Fibroblast of skin of left quadriceps (primary cell): ENCODE measurements around the gene APOM.

Source experiments
- DNase-seq, 2 experiments: peaks; one replicate each; pipeline ENCODE4 v3.0.0-alpha.2; 2013; ENCODE audit warnings: low read depth in 2 of 2

The APOM gene

DNA sequence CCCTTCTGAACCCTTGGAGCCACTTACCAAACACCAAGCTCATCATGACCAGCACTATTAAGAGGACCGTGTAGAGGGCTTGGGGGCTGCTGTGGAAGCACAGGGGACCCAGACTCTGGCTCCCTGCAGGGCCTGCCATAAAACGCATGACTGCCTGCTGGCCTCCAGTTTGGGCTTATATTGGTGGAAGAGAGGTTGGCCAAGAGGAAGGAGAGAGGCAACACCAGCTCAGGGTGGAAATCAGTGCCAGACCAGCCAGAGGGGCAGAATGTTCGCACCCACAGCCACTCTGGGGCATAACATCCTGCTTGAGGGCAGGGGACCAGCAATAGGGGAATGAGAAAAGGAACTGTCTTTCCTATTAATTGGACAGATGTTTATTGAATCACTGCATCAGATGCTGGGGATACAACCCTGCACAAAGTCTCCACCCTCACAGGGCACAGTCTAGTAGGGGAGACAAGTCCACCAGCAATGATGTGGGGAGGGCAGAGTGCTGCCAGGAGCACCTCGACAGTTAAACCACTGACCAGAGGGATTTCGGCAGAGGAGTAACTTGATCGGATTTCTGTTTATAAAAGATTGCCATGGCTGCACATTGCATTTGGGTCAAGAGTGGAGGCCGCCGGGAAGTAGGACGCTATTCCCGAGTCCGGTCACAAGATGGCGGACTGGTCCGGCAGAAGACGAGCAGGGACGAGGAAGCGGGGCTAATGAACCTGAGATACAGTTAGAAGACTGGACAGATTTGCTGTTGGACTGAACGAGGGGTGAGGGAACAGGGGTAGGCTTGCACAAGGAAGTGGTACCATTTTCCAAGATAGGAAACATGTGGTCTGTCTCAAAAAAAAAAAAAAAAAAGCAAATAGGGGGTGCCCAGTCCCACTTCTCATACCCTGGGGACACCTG is 24.8 kb downstream of the APOM start, which contains the start of gene LY6G5C:
TSS of gene LY6G5C (minus strand) at position 842 of the 909 bp plus-strand sequence. CDS start at position 148, 694 bp downstream.
- DNase-seq = peak; percentile 61 to 62

DNA sequence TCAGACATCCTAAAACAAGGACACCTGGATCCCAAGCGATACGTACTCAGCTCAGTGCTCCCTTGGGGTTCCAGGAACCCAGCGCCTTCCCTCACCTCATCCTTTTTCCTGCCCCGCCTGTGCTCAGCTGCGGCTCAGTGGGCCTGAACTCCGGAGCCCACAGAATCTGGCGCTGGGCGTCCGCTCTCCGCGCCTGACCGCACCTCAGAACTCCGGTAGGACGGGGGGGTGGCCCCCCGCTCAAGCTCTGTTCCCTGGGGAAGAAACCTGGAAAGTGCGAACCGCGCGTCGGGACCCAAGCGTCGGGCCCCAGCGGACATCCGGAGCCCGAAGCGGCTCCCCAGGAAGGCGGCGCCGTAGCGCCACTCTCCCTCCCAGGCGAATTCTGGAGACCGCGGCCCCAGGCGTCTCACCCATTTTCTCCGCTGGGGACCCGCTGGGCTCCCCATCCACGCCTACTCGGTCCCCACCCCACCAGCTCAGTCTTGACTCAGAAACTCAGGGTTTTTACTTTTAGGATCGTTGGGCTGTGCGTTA is 25.5 kb downstream of the APOM start:
- DNase-seq = no peak

DNA sequence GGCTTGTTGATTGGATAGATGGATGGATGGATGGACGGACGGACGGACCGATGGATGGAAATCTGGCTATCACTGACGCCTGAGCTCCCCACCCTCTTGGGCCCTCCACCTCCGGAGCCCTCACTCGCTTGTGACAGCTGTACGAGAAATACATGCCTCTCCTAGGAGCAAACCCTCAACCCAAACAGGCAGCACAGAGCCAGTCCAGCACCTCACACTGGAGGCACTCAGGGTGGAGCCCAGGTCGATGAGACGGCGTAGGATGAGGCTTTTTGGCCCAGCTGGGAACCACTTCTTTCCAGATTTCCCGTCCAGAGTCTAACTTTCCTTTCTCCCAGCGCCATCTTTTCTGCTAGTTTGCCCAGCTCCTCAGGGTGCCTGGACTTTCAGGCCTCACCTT is 27.9 kb downstream of the APOM start:
- no peak for DNase-seq

DNA sequence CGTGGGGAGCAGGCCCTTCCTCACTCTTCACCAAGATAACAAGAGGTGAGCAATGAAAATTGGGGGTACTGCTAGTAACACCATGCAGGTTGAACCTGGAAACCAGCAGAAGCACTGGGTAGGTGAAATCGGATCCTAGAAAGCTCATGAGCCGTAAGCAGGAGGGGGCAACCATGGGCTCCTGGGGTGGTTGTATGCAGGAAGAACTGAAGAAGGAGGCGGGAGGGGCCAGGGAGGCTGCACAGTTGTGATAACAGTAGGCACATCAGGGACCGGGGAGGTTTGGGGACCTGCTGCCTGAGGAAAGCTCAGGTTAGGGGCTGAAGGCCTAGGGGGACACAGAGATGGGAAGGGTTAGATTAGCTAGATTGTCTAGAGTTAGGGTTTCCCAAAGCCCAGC is 30.8 kb downstream of the APOM start:
- no peak for DNase-seq

DNA sequence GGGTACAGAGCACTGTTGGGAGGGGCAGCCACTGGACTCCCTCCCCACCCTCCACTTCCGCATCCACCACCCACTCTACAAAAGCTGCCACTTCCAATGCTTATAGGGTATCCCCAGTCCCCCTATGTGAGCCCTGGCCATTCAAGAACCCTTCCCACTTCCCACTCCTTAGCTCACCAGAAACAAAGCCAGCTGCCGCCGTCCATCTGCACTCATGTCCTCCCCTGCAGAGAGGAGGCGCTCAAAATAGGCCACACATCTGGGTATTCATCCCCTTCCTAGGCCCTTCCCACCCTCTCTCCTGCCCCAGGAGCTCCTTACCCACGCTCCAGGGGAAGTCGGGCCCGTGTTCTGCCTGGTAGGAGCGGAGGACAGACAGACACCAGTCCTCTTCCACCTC is 31.6 kb downstream of the APOM start:
- no peak for DNase-seq

DNA sequence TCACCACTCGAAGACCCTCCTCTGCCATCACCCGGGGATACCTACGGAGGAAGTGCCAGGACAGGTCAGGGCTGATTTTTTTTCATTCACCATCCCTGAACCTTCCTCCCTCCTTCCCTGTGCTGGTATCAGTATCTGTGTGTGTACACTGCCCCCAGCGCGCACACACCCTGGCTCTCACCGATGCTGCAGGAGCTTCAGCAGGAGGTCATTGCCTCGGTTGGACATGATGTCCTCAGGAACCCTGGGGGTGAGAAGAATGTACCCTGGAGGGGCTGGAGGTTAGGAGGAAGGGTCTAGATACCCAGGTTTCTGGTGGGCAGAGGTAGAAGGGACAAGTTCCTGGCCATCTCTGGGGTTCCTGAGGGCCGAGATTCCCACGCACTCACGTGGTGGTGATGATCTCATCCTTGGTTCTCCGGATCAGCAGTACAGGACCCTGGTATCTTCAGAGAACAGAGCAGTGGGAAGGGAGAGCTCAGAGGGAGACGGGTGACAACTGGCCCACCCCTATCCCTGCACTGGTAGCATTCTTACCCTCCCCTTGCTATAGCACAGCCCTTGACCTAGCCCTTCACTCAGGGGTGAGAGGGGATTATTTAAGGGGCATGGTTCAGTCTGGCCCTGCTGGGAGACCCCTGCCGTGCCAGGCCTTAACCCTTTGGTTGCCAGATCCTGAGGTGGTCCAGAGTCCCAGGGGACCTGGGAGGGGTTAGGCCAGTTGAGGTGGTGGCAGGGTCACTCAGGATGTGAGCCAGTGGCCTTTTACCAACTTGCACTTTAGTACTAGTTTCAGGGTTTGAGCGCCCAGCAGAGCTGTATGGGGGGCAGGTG is 32.4 kb downstream of the APOM start:
- DNase-seq = no peak

DNA sequence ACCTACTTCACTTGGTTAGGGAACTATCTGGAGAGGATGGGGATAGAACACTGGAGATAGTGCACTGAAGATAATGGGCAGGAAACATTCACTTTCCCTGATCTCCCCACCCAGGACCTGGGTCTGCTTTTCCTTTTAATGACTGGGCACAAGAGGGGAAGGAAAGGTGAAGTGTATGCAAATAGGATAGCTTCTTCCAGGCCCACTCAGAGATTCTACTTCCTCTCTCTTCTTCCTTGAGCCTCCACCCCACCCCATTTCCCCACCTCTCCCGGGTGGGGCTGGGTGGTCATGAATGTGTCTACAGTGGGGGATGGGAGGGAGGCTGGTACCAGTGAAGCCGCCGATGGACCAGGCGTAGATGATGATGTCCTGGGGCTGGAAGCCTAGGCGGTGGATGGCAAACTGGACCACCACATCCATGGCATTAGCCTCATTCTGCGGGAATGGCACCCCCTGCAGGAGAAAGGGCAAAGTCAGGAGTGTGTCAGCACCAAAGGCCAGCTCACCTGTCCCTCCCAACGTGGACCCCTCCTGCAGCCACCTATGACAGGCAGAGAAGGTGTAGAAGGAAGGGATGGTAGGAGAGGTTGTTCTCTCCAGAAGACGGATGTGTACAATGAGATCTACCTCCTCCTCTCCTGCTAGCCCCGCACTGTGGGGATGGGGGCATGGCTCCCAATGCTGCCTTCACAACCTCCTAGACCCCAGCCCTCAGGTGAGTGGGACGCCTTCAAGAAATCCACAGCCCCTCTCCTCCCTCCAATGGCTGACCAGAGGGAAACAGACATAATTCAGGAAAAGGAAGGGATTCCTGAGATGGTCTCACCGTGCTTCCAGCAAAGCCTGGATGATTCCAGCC is 33.8 kb downstream of the APOM start:
- DNase-seq = no peak

DNA sequence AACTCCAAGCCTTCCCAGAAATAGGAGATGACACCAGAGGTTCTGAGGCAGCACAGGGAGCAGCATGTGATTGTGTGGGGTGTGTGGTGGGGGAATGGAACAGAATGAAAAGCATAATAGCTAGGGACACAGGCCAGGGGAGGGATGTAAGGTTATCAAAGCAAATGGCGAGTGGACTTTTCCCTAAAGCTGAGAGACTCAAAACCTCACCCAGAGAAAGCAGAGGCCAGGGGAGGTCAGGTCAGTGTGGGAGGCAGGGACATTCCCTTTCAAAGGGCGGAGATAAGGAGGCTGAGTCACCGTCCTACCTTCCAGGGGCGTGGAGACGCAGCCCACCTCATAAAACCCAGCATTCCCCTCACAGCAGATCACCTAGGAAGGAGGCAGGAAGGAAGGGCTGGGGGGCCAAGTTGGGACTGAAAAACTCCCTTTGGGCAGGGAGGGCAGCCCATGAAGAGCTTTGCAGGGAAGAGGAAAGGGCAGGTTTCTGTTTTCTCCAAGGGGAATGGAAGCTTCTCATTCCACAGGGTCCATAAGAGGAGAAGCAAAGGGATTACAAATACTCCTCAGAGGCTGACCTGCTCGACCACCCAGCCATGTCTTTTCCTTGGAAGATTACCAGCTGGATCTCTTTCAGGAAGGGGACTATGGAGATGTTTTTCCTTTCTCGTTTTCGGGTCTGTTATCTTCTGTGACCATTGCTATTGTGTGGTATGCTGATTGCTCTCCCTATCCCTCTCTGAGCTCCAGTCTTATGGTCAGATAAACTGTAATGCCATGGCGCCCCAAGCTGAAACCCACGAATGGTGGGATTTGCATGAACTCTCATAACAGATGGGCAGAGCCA is 34.8 kb downstream of the APOM start:
- no peak for DNase-seq

DNA sequence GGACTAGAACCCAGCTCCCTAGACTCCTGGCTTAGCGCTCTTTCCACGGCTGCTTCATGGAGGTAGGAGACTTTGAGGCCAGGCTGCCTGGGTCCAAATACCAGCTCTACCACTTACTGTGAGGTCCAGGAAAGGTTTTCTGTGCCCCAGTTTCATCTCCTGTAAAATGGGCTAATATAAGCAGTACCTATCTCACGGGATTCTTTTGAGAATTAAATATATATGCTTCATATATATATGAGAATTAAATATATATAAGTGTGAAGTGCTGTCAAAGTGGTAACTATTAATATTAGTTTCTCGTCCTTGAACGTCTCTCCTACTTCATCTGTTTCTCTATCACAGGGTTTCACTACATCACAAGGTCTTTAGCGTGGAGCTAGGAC is 35.4 kb downstream of the APOM start:
- no peak for DNase-seq

DNA sequence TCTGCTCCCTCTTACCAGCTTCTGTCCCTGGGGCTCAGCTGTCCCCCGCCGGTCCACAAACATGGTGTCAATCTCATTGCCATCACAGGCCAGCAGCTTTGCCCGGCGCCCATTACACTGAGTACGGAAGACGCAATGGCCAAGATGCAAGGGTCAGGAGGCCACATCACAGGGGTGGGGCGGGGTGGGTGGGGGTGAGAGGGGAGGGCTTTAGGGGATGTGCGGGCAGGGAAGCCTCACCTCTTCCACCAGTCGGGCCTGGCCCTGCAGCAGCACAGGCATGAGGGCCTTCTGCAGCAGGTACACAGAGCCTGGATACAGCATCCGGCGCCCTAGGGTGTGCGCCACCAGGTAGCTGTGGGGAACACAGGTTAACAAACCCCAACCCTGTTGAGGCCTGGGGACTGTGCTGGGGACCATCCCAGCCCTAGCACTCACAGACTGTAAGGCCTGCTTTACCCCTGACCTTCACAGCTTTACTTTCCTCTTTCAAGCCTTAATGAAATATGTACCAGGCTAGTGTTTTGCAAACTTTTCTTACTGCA is 35.9 kb downstream of the APOM start:
- no peak for DNase-seq

DNA sequence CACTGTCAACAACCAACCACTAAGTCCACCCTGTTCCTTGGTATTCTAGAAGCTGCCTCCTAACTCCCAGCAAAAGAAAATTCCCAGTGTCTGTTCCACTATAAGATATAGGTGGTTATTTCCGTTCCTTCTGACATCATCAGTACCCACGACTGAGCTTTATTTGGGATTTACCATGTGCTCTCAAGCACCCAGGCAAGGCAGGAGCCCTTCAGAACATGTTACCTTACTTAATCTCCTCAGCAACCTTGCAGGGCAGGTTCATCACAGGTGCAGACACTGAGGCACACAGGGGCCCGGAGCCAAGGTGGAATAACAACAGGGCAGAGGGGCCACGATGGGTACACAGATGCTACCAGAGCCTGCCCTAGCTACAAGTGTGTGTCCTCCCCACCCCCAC is 36.7 kb downstream of the APOM start:
- no peak for DNase-seq

DNA sequence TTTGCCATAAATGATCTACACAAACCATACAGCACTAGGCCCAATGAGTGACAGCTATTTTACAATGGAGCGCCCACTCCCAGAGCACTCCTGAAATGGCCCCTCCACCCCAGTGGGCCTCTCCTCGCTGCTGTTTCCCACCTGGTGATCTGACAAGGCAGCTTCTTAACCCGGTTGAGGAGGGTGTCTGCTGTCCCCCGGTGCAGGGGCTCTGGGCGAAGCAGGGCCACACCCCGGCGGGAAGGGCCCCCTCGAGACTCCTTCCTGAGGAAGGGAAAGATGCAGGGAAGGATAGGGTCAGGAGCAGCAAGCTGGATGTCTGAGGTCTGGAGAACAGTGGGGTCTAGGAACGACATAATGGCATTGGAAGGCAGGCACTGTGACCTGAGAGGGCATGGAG is 37.2 kb downstream of the APOM start:
- DNase-seq = no peak

DNA sequence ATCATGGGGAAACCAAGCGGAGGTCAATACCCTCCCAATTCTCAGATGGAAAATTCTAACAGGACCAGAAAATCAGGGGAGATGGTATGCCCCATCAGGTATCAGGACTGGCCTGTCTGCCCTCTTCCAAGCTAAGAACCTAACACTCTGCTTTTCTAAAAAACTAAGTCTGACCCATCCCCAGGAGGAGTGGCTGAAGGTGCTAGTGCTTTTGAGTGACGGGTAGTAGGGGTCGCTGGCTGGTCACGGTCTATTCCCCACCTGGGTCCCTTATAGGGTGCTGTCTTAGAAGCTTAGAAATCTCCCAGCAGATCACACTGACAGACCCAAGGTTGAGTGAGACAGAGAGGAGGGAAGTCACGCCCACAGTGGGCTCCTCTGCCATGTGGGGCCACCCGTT is 37.8 kb downstream of the APOM start:
- no peak for DNase-seq

DNA sequence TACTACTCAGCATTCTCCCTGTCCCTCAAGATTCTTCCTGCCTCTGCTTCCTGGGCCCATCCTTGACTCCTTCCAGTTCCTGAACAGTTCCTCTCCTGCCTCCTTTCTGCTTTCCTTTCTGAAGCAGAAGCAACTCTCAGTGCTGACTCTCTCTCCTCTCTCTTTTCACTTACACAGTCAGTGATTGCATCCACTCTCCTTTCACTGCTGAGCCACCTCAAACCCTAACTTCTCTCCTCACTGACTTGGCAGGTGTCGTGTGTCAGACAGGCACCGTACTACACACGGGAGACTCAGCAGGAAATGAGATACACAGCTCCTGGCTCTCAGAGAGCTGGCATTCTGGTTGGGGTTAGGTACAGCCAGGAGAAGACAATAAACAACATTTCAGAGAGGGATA is 41.9 kb downstream of the APOM start:
- DNase-seq = no peak

DNA sequence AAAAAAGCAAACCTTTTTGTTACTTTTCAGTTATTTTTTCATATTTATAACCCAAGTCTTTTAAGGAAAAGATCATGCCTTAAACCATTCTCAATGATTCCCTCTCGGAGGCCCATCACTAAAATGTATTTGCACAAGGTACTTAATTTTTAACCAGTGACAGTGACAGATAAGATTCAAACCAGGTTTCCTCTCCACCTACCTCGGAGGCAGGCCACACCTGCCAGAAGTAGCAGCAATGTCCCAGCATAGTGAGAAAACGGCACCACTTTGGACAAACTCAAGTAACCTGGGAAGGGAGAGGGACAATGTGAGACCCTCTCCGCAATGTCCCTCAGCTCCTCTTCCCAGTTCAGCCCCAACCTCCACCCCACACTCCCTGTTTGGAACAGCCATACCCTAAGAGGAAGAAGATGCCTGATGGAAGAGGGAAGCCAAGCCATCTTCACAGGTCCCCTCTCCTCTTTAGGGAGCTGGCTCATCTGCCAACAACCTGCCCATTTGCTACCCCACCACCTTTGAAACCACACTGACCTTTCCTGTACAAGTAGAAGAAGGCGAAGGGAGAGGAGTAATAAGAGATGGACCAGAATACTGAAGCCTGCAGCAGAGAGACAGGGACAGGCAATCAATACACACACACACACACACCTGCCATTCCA is 45.2 kb downstream of the APOM start:
- DNase-seq = no peak

DNA sequence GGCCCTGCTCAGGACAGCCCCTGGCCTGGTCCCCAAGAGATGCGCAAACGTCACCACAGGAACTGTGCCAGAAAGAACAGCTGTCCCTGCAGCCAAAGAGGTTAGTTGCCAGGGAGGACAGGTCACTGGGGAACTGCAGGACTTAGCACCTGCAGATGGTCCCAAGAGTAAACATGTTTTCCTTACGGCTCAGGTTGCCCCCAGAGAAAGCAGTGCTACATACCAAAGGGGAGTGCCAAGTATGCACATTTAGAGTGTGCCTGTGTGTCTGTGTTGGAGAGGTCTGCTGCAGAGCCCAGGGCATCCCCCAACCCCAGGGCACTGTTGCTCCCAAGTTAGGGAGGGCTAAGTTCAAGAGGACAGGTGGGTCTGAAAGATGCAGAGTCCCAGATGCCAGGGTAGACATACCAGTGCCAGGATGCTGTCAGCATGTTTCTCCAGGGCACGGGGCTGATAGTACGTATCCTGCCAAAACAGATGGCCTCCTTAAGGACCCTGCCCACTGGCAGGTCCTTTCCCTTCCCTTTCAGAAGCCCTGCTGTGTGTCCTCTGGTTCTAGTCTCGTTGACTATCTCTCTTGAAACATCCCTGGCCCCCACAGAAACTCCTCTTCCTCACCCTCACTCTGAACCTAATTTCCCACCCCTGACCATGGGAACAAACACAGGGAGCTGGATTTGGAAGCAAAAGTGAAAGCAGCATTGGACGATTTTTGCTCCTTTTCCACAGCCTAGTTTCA is 46.1 kb downstream of the APOM start:
- no peak for DNase-seq

DNA sequence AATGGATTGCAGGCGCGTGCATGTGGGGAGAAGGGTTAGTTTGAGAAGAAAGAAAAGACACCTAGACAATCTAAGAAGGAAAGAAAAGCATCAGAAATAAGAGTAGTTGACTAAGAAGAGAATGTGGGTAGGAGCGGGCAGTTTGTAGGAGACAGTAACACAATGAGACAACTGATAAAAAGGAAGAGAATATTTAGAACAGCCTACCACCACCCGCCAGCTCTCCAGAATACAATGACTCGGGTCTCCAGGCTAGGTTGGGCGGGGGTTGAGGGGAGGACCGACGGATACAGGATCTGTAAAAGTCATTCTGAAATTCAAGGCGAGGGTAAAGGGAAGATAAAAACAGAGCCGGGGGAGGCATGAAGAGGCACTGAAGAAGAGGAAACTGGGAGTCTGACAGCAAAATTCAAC is 46.7 kb downstream of the APOM start:
- DNase-seq = no peak

DNA sequence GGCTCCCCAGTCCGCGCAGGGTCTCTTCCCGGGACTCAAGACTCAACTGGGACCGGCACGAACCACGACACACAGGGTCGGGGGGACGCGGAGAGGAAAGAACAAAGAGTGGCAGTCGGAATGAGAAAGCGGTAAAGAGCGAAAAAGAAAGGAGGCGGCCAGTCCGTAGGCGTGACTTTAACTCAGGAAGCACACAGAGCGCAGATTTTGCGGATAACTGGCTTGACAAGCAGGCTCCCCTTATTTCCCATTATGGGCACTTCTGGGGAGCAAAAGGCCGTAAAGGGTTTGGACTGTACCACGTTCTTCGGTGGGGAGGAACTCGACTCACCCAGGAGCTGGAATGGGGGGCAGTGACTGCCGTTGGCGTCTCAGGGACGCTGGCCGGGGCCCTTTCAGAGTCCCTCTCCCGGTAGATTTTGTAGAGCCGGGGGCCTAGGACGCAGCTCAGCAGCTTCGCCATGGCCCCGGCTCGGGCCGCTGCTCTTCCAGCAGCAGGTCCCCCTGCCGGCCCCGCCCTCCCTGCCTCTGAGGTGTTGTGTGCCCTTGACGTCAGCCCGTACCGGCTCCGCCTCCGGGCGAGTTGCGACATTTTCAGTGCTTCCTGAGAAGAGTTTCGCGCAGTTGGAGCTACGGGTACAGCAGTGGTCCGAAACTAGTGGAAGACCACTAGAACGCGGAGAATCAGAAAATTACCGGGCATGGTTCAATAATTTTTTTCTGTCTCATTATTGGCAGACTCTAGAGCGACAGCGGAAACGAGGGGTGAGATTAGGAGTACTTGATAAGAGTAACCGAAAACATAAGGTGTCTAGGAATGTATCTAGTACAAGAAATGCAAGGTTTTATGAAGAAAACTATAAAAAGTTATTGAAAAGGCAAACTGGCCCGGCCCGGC is 47.4 kb downstream of the APOM start, which contains the start of gene ABHD16A:
TSS of gene ABHD16A (minus strand) at position 506 of the 898 bp plus-strand sequence. CDS start at position 463, 43 bp downstream.
- DNase-seq = peak; percentile 96 to 97
